K562 treated with DMSO at 1 percent for 24 hours (cell line): ENCODE results near the gene IRS2. TPM values are rescaled to one million over a fixed set of nuclear protein-coding genes. Genes with fewer than 3 reads are reported as not detected.

Experiments
- total RNA-seq: library from RNA; unstranded; fragments of 300-600 nt; gene quantifications from 2 replicates; pipeline ENCODE4 v1.2.3, GENCODE V29; 2022; ENCODE audit warnings: low read depth; ENCODE audit not compliant: insufficient read depth

The IRS2 gene
- 8.6 and 8.8 TPM in 2 replicates for total RNA-seq

GRCh38 chr13:109786457-109787134, at the start of gene IRS2:
Gene IRS2 (minus strand): TSS chr13:109786583. CDS start chr13:109786053, 530 bp downstream.

